IgD-negative memory B cell (primary cell): ENCODE measurements around the gene GP5. TPM values are rescaled to one million over a fixed set of nuclear protein-coding genes. Genes with fewer than 3 reads are reported as not detected.

Experiments used
- H3K27ac Mint-ChIP-seq, 3 donors: one replicate each; pipeline ENCODE4 v1.8.0; 2020 to 2022; ENCODE audit warnings: mild to moderate bottlenecking in 3 of 3, mixed read lengths in 3 of 3, moderate library complexity in 1 of 3
- H3K27me3 Mint-ChIP-seq: one replicate; pipeline ENCODE4 v1.8.0; 2021; ENCODE audit warnings: mixed read lengths
- H3K36me3 Mint-ChIP-seq: one replicate; pipeline ENCODE4 v1.8.0; 2020; ENCODE audit warnings: mild to moderate bottlenecking, mixed read lengths
- H3K4me1 Mint-ChIP-seq, 3 donors: one replicate each; pipeline ENCODE4 v1.8.0; 2020 to 2022; ENCODE audit warnings: mixed read lengths in 3 of 3, mild to moderate bottlenecking in 1 of 3
- H3K4me3 Mint-ChIP-seq, 4 donors: one replicate each; pipeline ENCODE4 v1.8.0; 2020 to 2022; ENCODE audit warnings: mild to moderate bottlenecking in 4 of 4, mixed read lengths in 4 of 4, moderate library complexity in 3 of 4
- H3K9me3 Mint-ChIP-seq, 3 donors: one replicate each; pipeline ENCODE4 v1.8.0; 2020 to 2021; ENCODE audit warnings: mixed read lengths in 3 of 3, mild to moderate bottlenecking in 1 of 3
- polyA plus RNA-seq: library from polyadenylated mRNA; unstranded; fragments of 300-500 nt; fragmentation: Illumina TruSeq; gene quantifications from one replicate; pipeline ENCODE4 v1.2.3, GENCODE V29; 2021

Gene GP5
- polyA plus RNA-seq, 1 donor from 2014 or later = 0.05 TPM

DNA sequence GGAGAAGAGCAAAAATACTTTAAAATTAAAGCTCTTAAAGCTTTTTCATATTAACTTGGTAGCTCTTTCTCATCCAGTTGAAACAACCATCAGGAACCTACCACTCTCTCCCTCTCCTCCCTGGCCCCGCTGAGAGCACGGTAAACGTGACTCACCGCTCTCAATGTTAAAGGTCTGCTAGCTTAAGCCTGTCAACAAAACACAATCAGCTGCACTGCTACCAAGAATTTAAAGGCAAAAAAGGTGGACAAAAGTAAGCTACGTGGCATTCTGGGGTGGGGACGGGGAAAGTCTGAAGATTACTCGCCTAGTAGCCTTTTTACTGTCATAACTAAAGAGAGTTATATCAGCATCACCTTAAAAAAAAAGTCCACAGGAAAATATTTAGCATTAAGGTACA is 8.4 kb upstream of the GP5 start:
- no peak overlapping the region for H3K4me3 Mint-ChIP-seq
- peaks cover 4% of the 10 kb centered on the region for H3K36me3 Mint-ChIP-seq
- no peak overlapping the region for H3K27ac Mint-ChIP-seq
- H3K9me3 Mint-ChIP-seq = no peaks in the 10 kb centered on the region
- H3K27me3 Mint-ChIP-seq = no peaks in the 10 kb centered on the region
- peaks cover 0 to 4% (median 0%) of the 10 kb centered on the region in 3 donors for H3K4me1 Mint-ChIP-seq

DNA sequence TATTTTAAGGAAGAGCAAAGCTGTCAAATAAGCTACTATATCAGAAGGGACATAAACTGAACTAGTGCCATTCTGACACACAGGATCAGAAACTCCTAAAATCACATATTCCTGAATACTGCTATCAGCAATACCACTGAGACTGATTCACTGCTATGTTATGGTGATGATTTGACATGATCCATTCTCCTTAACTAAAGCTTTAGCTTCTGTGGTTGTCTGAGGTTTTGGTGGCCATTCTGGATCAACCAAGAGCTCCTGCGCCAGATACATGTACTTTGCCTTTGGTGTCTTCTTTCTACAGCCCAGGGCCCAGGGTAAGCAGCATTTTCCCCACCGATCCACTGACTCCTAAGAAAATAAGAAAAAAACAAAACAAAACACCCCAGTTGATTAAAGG is 6.7 kb upstream of the GP5 start:
- H3K36me3 Mint-ChIP-seq = no peaks in the 10 kb centered on the region
- no peak overlapping the region for H3K4me3 Mint-ChIP-seq
- no peaks in the 10 kb centered on the region for H3K9me3 Mint-ChIP-seq
- no peak overlapping the region for H3K27ac Mint-ChIP-seq
- peaks cover 0 to 4% (median 0%) of the 10 kb centered on the region in 3 donors for H3K4me1 Mint-ChIP-seq
- H3K27me3 Mint-ChIP-seq = no peaks in the 10 kb centered on the region

DNA sequence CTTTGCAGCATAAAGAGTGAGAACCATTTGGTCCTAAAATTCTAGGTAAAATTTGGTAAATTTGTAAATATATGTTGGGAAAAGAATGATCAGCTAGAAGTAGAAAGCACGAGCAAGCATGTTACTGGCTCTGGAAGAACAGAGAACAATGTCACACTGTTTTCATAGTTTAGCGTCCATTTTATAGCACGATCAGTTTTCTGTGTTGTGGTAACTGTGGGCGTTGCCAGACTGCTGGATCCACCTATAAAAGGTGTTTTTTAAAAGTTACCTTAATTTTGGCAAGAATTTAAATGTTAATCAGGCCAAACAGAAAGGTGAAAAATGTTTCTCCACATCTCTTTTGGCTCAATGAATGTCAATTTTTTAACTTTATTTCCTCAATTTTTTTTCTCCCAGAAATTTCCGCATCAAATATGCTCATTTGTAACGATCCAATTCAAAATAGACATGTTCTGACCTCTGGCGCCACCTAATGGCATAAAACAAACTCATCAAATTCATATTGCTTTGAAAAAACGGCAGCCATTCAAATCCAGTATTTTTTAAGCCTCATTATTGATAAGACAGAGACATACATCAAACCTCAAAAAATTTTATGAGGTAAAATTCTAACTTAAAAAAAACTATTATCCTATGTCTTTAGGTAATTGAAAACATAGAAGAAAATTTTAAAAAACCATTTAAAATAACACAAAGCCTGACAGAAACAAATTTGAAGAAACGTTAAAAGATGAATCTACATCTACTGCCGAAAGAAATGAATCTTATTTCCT is 5.5 kb upstream of the GP5 start:
- H3K27ac Mint-ChIP-seq = no peak overlapping the region
- H3K4me1 Mint-ChIP-seq = peaks cover 0 to 5% (median 4%) of the 10 kb centered on the region in 3 donors
- no peaks in the 10 kb centered on the region for H3K36me3 Mint-ChIP-seq
- H3K4me3 Mint-ChIP-seq = no peak overlapping the region
- peaks cover 5% of the 10 kb centered on the region for H3K27me3 Mint-ChIP-seq
- H3K9me3 Mint-ChIP-seq = no peaks in the 10 kb centered on the region

DNA sequence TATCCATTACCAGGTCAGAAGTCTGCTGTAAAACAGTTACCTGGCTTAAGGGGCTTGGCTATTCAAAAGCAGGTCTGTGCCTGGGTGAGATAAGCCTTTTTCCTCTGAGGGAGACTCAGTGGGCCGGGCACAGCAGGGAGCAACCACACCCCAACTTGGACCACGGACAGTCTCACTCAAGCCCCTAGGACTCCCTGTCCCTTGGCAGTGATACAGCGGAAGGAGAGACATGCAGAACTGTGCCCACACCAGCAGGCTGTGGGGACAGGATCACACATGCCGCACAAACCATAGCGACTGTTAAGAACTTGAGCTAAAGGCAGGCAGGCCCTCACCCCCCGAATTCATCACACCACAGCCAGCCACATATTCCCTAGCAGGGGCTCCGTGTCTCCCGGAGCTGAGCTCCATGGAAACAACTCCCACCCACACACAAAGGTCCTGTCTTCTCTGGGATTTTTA is 2.8 kb upstream of the GP5 start:
- H3K4me1 Mint-ChIP-seq = peaks cover 10 to 25% (median 17%) of the 10 kb centered on the region in 3 donors
- H3K27ac Mint-ChIP-seq = peak overlapping the region in 1 of 3 donors; percentile 36
- peaks cover 26% of the 10 kb centered on the region for H3K27me3 Mint-ChIP-seq
- H3K4me3 Mint-ChIP-seq = no peak overlapping the region
- no peaks in the 10 kb centered on the region for H3K36me3 Mint-ChIP-seq
- H3K9me3 Mint-ChIP-seq = no peaks in the 10 kb centered on the region

DNA sequence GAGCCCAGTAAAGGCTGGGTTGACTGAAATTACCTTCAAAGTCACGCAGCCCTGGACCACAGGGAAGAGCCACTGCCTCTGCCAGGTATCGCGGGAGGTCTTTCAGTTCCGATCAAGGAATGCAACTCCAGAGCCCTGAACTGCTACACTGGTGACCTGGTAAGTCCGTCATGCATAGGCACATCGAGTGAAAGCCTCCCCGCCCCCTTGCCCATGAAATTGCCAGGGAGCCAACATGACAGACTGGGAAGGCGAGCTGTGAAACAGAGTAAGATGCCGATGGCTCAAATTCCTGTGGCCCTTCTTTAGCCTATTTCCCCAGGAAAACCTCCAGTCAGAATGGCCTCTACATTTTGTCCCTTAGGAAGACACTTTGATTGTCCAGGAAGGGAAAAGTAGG is 2.3 kb upstream of the GP5 start:
- Mint-ChIP-seq H3K4me1 (peaks cover 10 to 27% (median 17%) of the 10 kb centered on the region in 3 donors), H3K27me3 (peaks cover 27% of the 10 kb centered on the region), H3K4me3 (no peak overlapping the region), H3K9me3 (no peaks in the 10 kb centered on the region), H3K27ac (no peak overlapping the region), H3K36me3 (no peaks in the 10 kb centered on the region)

DNA sequence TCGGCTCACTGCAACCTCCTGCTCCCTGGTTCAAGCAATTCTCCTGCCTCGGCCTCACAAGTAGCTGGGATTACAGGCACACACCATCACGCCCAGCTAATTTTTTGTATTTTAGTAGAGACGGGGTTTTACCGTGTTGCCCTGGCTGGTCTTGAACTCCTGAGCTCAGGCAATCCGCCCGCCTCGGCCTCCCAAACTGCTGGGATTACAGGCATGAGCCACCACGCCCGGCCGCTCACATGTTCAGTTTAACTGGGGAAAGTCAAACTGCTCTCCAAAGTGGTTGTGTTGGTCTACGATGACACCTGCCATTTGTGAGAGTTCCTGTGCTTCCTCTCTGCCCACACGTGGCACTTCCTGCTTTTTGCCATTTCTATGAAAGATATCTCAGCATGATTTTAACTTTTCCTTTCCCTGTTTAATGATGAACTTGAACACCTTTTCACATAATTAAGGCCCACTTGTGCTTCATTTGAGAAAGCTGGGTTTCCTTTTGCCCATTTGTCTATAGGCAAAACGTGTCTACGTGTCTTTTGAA is 877 bp upstream of the GP5 start:
- H3K36me3 Mint-ChIP-seq = no peaks in the 10 kb centered on the region
- H3K9me3 Mint-ChIP-seq = no peaks in the 10 kb centered on the region
- peaks cover 10 to 31% (median 20%) of the 10 kb centered on the region in 3 donors for H3K4me1 Mint-ChIP-seq
- no peak overlapping the region for H3K27ac Mint-ChIP-seq
- peaks cover 30% of the 10 kb centered on the region for H3K27me3 Mint-ChIP-seq
- H3K4me3 Mint-ChIP-seq = peak overlapping the region in 2 of 4 donors; percentile 12 to 34

DNA sequence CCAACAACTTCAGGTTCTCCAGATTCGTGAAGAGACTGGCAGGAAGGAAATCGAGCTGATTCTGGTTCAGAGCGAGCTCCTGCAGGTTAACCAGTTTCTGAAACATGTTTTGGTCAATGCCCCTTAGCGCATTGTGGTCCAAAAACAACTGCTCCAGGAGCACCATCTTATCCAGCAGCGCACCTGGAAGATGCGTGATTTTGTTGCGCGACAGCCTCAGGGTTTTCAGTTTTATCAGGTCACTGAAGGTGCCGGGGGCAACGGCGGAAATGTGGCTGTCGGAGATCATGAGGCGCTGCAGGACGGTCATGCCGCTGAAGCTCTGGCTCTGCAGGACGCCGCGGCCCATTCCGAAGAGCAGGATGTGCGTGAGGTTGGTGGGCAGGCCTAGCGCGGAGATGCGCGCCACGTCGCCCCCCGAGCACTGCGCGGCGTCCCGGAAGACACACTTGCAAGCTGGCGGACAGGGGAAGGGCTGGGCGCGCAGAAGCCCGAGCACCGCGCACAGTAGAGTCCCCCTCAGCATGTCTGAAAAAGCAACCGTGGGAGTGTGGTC is 1.2 kb downstream of the GP5 start:
- H3K4me1 Mint-ChIP-seq = peaks cover 10 to 29% (median 20%) of the 10 kb centered on the region in 3 donors
- H3K27ac Mint-ChIP-seq = peak overlapping the region in 1 of 3 donors; percentile 53
- no peaks in the 10 kb centered on the region for H3K9me3 Mint-ChIP-seq
- H3K36me3 Mint-ChIP-seq = no peaks in the 10 kb centered on the region
- peaks cover 30% of the 10 kb centered on the region for H3K27me3 Mint-ChIP-seq
- peak overlapping the region; percentile 83 to 91 (median 85) for H3K4me3 Mint-ChIP-seq

DNA sequence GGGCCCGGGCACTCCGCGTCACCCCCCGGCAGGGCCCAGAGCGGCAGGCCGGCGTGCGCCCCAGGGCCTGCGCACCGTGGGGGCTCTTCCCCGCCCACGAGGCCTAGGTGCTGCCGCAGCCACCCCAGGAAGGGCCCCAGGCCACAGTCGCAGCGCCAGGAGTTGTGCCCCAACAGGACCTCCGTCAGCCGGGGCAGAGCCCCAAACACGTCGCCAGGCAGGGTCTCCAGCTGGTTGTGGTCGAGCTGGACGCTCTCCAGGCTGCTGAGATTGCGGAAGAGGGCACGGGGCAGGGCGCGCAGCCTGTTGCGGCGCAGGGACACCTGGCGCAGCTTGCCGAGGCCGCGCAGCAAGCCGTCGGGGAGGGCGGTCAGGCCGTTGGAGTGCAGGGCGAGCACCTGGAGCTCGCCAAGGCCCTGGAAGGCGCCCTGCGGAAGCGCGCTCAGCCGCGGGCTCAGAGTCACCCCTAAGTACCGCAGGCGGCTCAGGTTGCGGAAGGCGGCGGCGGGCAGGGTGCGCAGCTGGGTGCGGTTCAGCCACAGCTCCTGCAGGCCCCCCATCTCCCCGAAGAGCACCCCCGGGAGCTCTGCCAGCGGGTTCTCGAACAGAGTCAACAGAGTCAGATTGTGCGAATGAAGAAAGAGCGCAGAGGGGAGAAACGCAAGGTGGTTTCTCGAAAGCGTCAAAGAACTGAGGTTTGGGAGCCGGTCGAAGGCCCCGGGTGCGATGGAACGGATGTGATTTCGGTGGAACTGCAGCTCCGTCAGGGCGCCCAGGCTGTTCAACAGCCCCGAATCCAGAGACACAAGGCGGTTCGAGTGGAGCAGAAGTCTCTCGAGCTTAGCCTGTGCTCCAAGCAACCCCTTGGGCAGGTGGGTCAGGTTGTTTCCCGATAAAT is 2.0 kb downstream of the GP5 start:
- H3K36me3 Mint-ChIP-seq = no peaks in the 10 kb centered on the region
- H3K4me3 Mint-ChIP-seq = peak overlapping the region; percentile 83 to 91 (median 85)
- H3K9me3 Mint-ChIP-seq = no peaks in the 10 kb centered on the region
- peak overlapping the region in 1 of 3 donors; percentile 53 for H3K27ac Mint-ChIP-seq
- H3K27me3 Mint-ChIP-seq = peaks cover 30% of the 10 kb centered on the region
- peaks cover 10 to 29% (median 20%) of the 10 kb centered on the region in 3 donors for H3K4me1 Mint-ChIP-seq

DNA sequence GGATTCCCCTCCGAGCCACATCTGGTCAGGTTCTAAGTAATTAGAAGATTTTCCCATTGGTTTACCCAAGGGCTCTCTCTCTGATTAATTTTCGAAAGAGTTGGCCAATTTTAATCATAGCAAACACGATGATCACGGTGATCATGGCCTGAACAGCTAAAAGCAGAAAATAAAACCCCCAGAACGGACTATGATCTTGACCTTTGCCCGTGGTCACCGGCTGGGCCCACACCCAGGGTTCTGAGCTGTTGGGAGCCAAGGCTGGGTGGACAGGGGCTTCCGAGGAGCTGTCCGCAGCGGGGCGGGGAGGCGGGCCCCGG is 2.6 kb downstream of the GP5 start:
- peak overlapping the region; percentile 60 to 90 (median 87) for H3K4me3 Mint-ChIP-seq
- no peaks in the 10 kb centered on the region for H3K9me3 Mint-ChIP-seq
- H3K27ac Mint-ChIP-seq = no peak overlapping the region
- H3K4me1 Mint-ChIP-seq = peaks cover 10 to 29% (median 20%) of the 10 kb centered on the region in 3 donors
- no peaks in the 10 kb centered on the region for H3K36me3 Mint-ChIP-seq
- H3K27me3 Mint-ChIP-seq = peaks cover 30% of the 10 kb centered on the region

DNA sequence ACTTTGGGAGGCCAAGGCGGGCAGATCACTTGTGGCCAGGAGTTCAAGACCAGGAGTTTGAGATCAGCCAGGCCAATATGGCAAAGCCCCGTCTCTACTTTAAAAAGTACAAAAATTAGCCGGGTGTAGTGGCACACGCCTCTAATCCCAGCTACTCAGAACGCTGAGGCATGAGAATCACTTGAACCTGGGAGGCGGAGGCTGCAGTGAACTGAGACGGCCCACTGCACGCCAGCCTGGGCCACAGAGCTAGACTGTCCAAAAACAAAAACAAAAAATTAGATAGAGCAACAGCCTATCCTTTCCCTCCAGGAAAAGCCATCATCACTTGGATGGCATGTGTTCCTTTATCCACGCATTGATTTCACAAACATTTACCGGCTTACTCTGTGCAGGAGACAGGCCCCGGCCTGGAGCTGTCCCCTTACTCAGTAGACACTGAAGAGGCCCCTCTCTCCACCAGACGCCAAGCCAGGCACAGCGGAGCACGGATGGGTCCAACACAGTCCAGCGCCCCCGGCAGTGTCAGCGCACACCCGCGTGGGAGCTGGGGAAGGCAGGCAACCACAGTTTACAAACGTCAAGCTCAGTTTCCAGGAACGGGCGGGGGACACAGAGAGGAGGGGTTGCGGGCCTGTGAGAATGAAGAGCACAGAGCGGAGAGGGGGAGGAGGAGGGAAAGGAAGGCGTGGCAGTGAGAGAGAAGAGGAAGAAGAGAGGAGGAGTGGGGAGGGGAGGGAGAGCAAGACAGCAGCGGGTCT is 3.1 kb downstream of the GP5 start:
- Mint-ChIP-seq H3K27ac (no peak overlapping the region), H3K4me3 (peak overlapping the region; percentile 60 to 90 (median 84))

DNA sequence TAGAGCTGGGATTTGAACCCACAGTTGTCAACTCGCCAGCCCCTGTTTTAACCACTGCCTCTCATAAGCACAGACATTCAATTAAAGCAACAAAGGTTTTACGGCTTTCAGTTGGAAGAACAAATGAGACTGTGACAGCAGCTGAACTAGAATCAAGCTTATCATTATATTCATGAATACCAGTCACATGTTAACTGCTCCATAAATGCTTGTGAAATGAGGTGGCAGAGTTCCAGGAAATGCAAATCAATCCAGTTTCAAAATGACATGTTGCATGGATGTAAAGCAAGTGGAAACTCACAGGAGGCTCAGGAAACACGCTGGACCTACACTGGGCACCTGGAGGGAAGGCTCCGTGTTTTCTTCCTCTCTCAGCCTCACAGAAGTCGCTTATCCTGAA is 3.9 kb downstream of the GP5 start:
- peaks cover 30% of the 10 kb centered on the region for H3K27me3 Mint-ChIP-seq
- peaks cover 10 to 29% (median 19%) of the 10 kb centered on the region in 3 donors for H3K4me1 Mint-ChIP-seq
- peaks cover 4 to 9% (median 5%) of the 10 kb centered on the region in 3 donors for H3K9me3 Mint-ChIP-seq
- H3K36me3 Mint-ChIP-seq = peaks cover 2% of the 10 kb centered on the region
- peak overlapping the region in 3 of 4 donors; percentile 8 to 80 (median 25) for H3K4me3 Mint-ChIP-seq
- H3K27ac Mint-ChIP-seq = no peak overlapping the region

More for the DNA sequence above, 3.1 kb downstream of the GP5 start:
- Mint-ChIP-seq H3K36me3 (no peaks in the 10 kb centered on the region), H3K4me1 (peaks cover 10 to 29% (median 20%) of the 10 kb centered on the region in 3 donors), H3K27me3 (peaks cover 30% of the 10 kb centered on the region), H3K9me3 (peaks cover under 1 to 3% (median 1%) of the 10 kb centered on the region in 3 donors)

DNA sequence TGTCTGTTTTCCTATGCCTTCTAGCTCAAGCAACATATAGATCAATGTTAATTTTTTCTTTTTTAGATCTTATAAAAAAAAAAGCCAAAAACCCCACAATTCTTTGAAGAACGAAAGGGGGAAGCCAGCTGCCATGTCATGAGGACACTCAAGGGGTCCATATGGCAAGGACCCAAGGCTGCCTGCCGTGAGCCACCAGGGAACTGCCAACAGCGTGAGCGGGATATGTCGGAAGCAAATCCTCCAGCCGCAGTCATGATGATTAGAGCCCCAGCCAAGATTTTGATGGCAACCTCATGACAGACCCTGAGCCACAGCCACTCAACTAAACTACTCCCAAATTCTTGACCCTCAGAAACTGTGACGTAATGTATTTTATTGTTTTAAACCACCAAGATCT is 6.5 kb downstream of the GP5 start:
- no peak overlapping the region for H3K4me3 Mint-ChIP-seq

DNA sequence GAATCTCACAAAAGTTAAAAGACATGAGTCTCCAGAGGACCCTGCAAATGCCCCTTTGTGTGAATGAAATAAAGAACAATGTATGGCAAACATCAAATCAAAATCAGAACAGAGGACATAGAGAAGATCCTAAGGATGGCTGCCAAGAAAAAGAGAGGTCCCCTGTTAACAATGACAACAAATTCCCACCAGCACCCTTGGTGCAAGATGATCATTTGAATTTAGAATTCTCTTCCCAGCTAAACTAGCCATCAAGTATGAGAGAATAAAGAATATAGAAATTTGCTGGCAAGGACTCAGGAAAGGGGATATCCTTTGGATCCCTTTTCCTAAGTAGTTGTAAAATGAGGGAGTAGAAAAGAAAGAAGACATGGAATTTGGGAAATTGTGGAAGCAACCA is 8.2 kb downstream of the GP5 start:
- no peak overlapping the region for H3K27ac Mint-ChIP-seq
- H3K36me3 Mint-ChIP-seq = peaks cover 4% of the 10 kb centered on the region
- H3K4me3 Mint-ChIP-seq = no peak overlapping the region
- peaks cover 4 to 9% (median 5%) of the 10 kb centered on the region in 3 donors for H3K9me3 Mint-ChIP-seq
- H3K27me3 Mint-ChIP-seq = peaks cover 1% of the 10 kb centered on the region
- H3K4me1 Mint-ChIP-seq = peaks cover 0 to 3% (median 0%) of the 10 kb centered on the region in 3 donors

More for the DNA sequence above, 6.5 kb downstream of the GP5 start:
- no peak overlapping the region for H3K27ac Mint-ChIP-seq
- peaks cover 2% of the 10 kb centered on the region for H3K36me3 Mint-ChIP-seq
- peaks cover 0 to 12% (median 9%) of the 10 kb centered on the region in 3 donors for H3K4me1 Mint-ChIP-seq
- peaks cover 8% of the 10 kb centered on the region for H3K27me3 Mint-ChIP-seq
- peaks cover 4 to 9% (median 5%) of the 10 kb centered on the region in 3 donors for H3K9me3 Mint-ChIP-seq

DNA sequence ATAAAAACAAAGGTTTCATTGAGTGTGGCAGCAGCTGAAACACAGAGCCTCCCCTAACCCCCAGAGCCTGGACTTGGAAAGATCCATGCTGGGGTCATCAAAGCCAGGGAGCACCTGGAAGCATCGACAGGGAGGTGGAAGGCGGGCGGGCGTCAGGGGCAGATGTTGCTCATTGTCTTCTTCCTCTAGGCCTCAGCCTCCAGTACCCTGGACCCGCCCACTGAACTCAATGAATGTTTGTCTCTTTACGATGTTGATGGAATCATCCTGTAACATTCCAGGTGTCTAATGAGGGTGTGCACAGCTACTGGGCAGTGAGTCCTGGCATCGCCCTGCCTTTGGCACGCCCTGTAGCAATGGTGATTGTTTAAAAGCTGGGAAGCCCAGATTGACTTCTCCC is 9.8 kb downstream of the GP5 start:
- H3K9me3 Mint-ChIP-seq = peaks cover 4 to 9% (median 5%) of the 10 kb centered on the region in 3 donors
- no peaks in the 10 kb centered on the region for H3K4me1 Mint-ChIP-seq
- peaks cover 4% of the 10 kb centered on the region for H3K36me3 Mint-ChIP-seq
- H3K27ac Mint-ChIP-seq = no peak overlapping the region
- no peak overlapping the region for H3K4me3 Mint-ChIP-seq
- peaks cover 3% of the 10 kb centered on the region for H3K27me3 Mint-ChIP-seq
